ENCODE results near the gene TRIM29. TPM values are rescaled to one million over a fixed set of nuclear protein-coding genes. Genes with fewer than 3 reads are reported as not detected.

TRIM29 gene
- total and polyA plus RNA-seq, 10 of the 15 experiments (the other 5 are each of a cell fraction or from before 2014, with no cell fraction given) = 0.08 to 0.67 (median 0.26) TPM; not detected in 5

DNA sequence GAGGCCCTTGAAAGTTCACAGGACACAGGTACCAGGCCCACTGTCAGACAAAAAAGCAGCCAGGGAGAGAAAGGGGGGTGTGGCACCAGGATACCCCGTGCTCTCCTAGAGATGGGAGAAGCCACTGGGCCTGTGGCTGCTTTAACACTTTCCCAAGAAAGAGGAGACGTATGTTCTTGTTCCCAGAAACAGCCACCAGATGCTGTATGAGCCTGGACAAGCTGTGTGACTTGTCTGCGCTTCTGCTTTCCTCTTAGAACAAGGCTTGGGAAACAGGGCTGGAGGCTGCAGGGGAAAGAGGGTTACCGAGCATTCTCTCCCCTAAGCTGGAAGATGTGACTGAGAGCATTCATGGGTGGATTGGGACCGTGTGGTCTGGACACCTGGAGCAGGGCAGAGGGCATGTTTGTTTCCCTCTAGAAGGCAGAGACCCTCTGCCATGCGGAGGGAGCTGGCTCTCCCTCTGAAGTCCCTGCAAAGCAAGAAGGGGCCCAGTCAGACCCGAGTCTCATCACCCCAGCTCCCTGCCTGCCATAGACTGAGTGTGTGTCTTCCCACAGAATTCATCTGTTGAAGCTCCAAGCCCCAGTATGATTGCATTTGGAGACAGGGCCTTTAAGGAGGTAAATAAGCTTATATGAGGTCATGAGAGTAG, 74.1 kb downstream of the TRIM29 start (continued):
- TF ChIP-seq, protein P1, sequence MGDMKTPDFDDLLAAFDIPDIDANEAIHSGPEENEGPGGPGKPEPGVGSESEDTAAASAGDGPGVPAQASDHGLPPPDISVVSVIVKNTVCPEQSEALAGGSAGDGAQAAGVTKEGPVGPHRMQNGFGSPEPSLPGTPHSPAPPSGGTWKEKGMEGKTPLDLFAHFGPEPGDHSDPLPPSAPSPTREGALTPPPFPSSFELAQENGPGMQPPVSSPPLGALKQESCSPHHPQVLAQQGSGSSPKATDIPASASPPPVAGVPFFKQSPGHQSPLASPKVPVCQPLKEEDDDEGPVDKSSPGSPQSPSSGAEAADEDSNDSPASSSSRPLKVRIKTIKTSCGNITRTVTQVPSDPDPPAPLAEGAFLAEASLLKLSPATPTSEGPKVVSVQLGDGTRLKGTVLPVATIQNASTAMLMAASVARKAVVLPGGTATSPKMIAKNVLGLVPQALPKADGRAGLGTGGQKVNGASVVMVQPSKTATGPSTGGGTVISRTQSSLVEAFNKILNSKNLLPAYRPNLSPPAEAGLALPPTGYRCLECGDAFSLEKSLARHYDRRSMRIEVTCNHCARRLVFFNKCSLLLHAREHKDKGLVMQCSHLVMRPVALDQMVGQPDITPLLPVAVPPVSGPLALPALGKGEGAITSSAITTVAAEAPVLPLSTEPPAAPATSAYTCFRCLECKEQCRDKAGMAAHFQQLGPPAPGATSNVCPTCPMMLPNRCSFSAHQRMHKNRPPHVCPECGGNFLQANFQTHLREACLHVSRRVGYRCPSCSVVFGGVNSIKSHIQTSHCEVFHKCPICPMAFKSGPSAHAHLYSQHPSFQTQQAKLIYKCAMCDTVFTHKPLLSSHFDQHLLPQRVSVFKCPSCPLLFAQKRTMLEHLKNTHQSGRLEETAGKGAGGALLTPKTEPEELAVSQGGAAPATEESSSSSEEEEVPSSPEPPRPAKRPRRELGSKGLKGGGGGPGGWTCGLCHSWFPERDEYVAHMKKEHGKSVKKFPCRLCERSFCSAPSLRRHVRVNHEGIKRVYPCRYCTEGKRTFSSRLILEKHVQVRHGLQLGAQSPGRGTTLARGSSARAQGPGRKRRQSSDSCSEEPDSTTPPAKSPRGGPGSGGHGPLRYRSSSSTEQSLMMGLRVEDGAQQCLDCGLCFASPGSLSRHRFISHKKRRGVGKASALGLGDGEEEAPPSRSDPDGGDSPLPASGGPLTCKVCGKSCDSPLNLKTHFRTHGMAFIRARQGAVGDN (IDR thresholded peaks at IDR 0.05) = no peak
- TF ChIP-seq, protein P2, sequence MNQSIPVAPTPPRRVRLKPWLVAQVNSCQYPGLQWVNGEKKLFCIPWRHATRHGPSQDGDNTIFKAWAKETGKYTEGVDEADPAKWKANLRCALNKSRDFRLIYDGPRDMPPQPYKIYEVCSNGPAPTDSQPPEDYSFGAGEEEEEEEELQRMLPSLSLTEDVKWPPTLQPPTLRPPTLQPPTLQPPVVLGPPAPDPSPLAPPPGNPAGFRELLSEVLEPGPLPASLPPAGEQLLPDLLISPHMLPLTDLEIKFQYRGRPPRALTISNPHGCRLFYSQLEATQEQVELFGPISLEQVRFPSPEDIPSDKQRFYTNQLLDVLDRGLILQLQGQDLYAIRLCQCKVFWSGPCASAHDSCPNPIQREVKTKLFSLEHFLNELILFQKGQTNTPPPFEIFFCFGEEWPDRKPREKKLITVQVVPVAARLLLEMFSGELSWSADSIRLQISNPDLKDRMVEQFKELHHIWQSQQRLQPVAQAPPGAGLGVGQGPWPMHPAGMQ (IDR thresholded peaks at IDR 0.05; ENCODE audit: borderline replicate concordance) = no peak
- TF ChIP-seq IKZF2 (IDR thresholded peaks at IDR 0.05) = no peak

DNA sequence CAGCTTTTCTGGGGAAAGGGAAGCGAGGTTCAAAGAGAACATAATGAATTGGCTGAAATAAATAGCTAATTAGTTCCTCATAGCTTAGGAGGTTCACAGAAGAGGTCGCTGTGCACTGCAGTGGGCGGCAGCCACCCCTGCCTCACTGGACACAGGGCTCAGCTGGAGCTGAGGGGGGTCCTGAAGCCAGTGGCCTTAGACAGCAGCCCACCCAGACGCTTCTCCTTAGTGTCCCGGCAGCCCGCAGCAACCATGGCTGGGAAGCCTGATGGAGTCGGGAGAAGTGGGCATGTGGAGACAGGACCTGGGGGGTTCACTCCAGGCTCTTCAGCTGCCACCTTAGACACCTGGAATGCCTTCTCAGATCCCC, 75.4 kb downstream of the TRIM29 start:
- Histone ChIP-seq H3K27me3 (replicated peaks in 1 of 2; ENCODE audit: control insufficient read depth in 2 of 2, insufficient read depth in 2 of 2, low read length in 1 of 2) (peaks cover 0 to 3% of the 10 kb centered on the region in 2 experiments; a peak in 2 of 4 replicates), H3K27ac (ENCODE audit: control insufficient read depth, insufficient read depth) (no peak overlapping the region), H3K4me2 (ENCODE audit: control insufficient read depth, insufficient read depth) (no peak overlapping the region), H2AFZ (ENCODE audit: control insufficient read depth, low read depth, low read length) (no peak overlapping the region), H3K9me3 (replicated peaks; ENCODE audit: control insufficient read depth, insufficient read depth, low read length) (no peaks in the 10 kb centered on the region), H3K9ac (ENCODE audit: control insufficient read depth, insufficient read depth, low read length) (no peak overlapping the region), H4K20me1 (ENCODE audit: control insufficient read depth, insufficient read depth) (no peaks in the 10 kb centered on the region), H3K79me2 (ENCODE audit: control insufficient read depth, insufficient read depth, low read length) (no peaks in the 10 kb centered on the region), H3K36me3 (ENCODE audit: control insufficient read depth in 2 of 2, insufficient read depth in 2 of 2, low read length in 1 of 2) (no peaks in the 10 kb centered on the region), H3K4me3 (no peak overlapping the region), H3K4me1 (ENCODE audit: control insufficient read depth, insufficient read depth, low read length) (peaks cover 7% of the 10 kb centered on the region)
- DNase-seq (ENCODE audit: low read depth, low spot score) (no peak), ATAC-seq (no peak), FAIRE-seq (no peak)
- ChIA-PET CTCF (interaction anchor here (0.6 kb wide), 1 partner anchor 110 kb away, joined by 3 read pairs; no protein-coding TSS in a partner anchor), SMC1A (ENCODE audit: uncharacterized antibody, unreplicated experiment) (no interaction called here), RAD21 (ENCODE audit: unreplicated experiment) (no interaction called here), POLR2A (no interaction called here)
- in situ Hi-C loops (cut with MboI) = no loop called here
- WGBS (ENCODE audit: insufficient coverage, insufficient replicate concordance, low lambda C conversion rate, missing lambda C conversion rate) = 58% methylated on average over 7 of the region's 7 CpGs
- BruUV-seq (replicated peaks) = no TSS peak
- intact Hi-C loops (cut with micrococcal nuclease; ENCODE audit: unreplicated experiment) = no loop called here
- TF ChIP-seq SP1 (IDR thresholded peaks at IDR 0.05; ENCODE audit: low read depth, low read length) (no peak), SUPT20H (IDR thresholded peaks at IDR 0.05; ENCODE audit: borderline replicate concordance, control insufficient read depth, low read depth, low read length) (no peak), MEF2B (IDR thresholded peaks at IDR 0.05; ENCODE audit: partially characterized antibody, poor library complexity, severe bottlenecking) (no peak), TCF7 (IDR thresholded peaks at IDR 0.05; ENCODE audit: borderline replicate concordance) (no peak)
- TF ChIP-seq, protein P3, sequence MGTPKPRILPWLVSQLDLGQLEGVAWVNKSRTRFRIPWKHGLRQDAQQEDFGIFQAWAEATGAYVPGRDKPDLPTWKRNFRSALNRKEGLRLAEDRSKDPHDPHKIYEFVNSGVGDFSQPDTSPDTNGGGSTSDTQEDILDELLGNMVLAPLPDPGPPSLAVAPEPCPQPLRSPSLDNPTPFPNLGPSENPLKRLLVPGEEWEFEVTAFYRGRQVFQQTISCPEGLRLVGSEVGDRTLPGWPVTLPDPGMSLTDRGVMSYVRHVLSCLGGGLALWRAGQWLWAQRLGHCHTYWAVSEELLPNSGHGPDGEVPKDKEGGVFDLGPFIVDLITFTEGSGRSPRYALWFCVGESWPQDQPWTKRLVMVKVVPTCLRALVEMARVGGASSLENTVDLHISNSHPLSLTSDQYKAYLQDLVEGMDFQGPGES (IDR thresholded peaks at IDR 0.05) = no peak
- TF ChIP-seq, protein P4, sequence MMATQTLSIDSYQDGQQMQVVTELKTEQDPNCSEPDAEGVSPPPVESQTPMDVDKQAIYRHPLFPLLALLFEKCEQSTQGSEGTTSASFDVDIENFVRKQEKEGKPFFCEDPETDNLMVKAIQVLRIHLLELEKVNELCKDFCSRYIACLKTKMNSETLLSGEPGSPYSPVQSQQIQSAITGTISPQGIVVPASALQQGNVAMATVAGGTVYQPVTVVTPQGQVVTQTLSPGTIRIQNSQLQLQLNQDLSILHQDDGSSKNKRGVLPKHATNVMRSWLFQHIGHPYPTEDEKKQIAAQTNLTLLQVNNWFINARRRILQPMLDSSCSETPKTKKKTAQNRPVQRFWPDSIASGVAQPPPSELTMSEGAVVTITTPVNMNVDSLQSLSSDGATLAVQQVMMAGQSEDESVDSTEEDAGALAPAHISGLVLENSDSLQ (IDR thresholded peaks at IDR 0.05) = no peak
- TF ChIP-seq, protein P5, sequence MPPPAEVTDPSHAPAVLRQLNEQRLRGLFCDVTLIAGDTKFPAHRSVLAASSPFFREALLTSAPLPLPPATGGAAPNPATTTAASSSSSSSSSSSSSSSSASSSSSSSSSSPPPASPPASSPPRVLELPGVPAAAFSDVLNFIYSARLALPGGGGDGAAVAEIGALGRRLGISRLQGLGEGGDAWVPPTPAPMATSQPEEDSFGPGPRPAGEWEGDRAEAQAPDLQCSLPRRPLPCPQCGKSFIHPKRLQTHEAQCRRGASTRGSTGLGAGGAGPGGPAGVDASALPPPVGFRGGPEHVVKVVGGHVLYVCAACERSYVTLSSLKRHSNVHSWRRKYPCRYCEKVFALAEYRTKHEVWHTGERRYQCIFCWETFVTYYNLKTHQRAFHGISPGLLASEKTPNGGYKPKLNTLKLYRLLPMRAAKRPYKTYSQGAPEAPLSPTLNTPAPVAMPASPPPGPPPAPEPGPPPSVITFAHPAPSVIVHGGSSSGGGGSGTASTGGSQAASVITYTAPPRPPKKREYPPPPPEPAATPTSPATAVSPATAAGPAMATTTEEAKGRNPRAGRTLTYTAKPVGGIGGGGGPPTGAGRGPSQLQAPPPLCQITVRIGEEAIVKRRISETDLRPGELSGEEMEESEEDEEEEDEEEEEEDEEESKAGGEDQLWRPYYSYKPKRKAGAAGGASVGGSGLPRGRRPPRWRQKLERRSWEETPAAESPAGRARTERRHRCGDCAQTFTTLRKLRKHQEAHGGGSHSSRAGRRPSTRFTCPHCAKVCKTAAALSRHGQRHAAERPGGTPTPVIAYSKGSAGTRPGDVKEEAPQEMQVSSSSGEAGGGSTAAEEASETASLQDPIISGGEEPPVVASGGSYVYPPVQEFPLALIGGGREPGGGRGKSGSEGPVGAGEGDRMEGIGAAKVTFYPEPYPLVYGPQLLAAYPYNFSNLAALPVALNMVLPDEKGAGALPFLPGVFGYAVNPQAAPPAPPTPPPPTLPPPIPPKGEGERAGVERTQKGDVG (CRISPR knock-in tag; IDR thresholded peaks at IDR 0.05) = no peak
